ENCODE data around the gene ATP2B1.

DNA sequence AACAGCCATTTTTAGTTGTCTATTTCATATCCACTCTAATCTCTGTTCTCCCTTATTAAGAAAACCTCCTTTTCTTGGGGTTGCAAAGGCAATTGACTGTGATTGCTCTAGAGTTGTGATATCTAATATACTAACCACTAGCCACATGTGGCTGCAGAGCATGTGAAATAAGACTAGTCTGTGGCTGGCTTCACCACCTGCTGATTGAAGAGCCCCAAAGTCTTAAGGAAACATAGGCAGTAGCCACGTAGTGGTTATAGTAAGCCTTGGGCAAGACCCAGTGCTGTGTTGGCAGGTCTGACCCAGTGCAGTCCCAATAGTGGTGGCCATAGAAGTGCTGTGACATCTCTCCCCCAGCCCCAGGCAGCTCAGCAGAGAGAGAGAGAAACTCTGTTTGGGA lies 28.4 kb upstream of the ATP2B1 start:
- TF ChIP-seq EZH2 (IDR thresholded peaks at IDR 0.05; ENCODE audit: insufficient read depth, low read length) = no peak
- TF ChIP-seq, protein P1, sequence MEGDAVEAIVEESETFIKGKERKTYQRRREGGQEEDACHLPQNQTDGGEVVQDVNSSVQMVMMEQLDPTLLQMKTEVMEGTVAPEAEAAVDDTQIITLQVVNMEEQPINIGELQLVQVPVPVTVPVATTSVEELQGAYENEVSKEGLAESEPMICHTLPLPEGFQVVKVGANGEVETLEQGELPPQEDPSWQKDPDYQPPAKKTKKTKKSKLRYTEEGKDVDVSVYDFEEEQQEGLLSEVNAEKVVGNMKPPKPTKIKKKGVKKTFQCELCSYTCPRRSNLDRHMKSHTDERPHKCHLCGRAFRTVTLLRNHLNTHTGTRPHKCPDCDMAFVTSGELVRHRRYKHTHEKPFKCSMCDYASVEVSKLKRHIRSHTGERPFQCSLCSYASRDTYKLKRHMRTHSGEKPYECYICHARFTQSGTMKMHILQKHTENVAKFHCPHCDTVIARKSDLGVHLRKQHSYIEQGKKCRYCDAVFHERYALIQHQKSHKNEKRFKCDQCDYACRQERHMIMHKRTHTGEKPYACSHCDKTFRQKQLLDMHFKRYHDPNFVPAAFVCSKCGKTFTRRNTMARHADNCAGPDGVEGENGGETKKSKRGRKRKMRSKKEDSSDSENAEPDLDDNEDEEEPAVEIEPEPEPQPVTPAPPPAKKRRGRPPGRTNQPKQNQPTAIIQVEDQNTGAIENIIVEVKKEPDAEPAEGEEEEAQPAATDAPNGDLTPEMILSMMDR (IDR thresholded peaks at IDR 0.05; ENCODE audit: insufficient read depth, low read depth, low read length) = no peak
